ENCODE data around the gene RYR2. TPM values are rescaled to one million over a fixed set of nuclear protein-coding genes. Genes with fewer than 3 reads are reported as not detected.

RYR2 gene
- total RNA-seq, 2 experiments from 2014 or later: not detected

DNA sequence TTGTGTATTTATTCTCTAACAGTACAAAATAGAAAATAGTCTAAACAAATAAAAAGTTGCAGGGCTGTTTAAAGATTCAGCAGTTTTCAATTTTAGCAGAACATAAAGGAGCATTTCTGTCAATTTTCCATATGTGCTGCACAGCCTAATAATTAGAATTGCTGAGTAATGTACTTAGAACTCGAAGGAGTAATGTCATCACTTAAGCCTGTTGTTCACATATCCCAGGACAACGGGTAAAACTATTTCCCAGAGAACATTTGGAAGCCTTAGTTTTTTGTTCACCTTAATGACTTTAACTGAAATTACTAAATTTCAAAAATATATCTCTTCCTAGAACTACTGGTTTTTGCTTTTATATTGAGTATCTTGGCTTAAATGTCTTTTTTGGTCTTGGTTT is 767.1 kb downstream of the RYR2 start:
- H3K27ac ChIP-seq (ENCODE audit: low read depth, low read length, poor library complexity, severe bottlenecking): no peak overlapping the region
- TF ChIP-seq EZH2phosphoT487 (IDR thresholded peaks at IDR 0.05; ENCODE audit: borderline replicate concordance, low read depth, low read length): no peak
- TF ChIP-seq, protein P1, sequence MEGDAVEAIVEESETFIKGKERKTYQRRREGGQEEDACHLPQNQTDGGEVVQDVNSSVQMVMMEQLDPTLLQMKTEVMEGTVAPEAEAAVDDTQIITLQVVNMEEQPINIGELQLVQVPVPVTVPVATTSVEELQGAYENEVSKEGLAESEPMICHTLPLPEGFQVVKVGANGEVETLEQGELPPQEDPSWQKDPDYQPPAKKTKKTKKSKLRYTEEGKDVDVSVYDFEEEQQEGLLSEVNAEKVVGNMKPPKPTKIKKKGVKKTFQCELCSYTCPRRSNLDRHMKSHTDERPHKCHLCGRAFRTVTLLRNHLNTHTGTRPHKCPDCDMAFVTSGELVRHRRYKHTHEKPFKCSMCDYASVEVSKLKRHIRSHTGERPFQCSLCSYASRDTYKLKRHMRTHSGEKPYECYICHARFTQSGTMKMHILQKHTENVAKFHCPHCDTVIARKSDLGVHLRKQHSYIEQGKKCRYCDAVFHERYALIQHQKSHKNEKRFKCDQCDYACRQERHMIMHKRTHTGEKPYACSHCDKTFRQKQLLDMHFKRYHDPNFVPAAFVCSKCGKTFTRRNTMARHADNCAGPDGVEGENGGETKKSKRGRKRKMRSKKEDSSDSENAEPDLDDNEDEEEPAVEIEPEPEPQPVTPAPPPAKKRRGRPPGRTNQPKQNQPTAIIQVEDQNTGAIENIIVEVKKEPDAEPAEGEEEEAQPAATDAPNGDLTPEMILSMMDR (conservative IDR thresholded peaks at IDR 0.05; ENCODE audit: low read length): no peak
- no peaks in the 10 kb centered on the region for H4K20me1 ChIP-seq (ENCODE audit: insufficient read depth, low read length)
- no peaks in the 10 kb centered on the region for H3K36me3 ChIP-seq (ENCODE audit: insufficient read depth, low read length)
- H3K4me1 ChIP-seq (ENCODE audit: insufficient read depth, low read length, poor library complexity, severe bottlenecking): no peaks in the 10 kb centered on the region
- ChIA-PET CTCF (ENCODE audit: unreplicated experiment) (no interaction called here), POLR2A (interaction anchor here (1.0 kb wide), 1 partner anchor 8 kb away, joined by 3 read pairs; no protein-coding TSS in a partner anchor)
- BruUV-seq (replicated peaks): no TSS peak
- no peak overlapping the region for H3K4me2 ChIP-seq (ENCODE audit: low read length)
- DNase-seq (ENCODE audit: low spot score): no peak
- H3K79me2 ChIP-seq (ENCODE audit: insufficient read depth, low read depth, low read length): no peaks in the 10 kb centered on the region
- no peak overlapping the region for H2AFZ ChIP-seq (ENCODE audit: low read length)
- H3K4me3 ChIP-seq (ENCODE audit: low read depth, low read length, poor library complexity, severe bottlenecking): no peak overlapping the region
- H3K9me2 ChIP-seq (ENCODE audit: insufficient read depth, low read length): no peaks in the 10 kb centered on the region
- no peaks in the 10 kb centered on the region for H3K9me3 ChIP-seq (ENCODE audit: low read length)
- intact Hi-C loops (cut with micrococcal nuclease; ENCODE audit: unreplicated experiment): no loop called here

DNA sequence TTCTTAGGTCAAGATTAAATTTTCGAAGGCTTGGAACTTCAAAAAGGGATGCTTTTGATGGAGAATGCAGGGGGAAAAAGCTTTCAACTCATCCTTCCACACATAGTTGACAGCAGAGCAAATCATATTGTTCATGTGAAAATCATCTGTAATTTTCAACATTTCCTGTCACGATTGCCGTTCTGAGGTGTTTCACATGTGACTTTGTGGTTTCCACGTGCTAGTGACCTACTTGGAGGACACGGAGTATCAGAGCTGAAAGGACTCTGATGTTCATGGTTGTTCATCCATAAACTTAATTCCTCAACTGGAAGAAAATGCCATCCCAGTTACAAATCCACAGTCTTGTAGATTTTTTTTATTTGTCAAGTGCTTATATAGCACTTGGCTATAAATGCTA is 769.6 kb downstream of the RYR2 start:
- BruUV-seq (replicated peaks): no TSS peak
- Histone ChIP-seq H3K4me2 (ENCODE audit: low read length) (no peak overlapping the region), H3K9me3 (ENCODE audit: low read length) (no peaks in the 10 kb centered on the region), H3K27ac (ENCODE audit: low read depth, low read length, poor library complexity, severe bottlenecking) (no peak overlapping the region), H3K79me2 (ENCODE audit: insufficient read depth, low read depth, low read length) (no peaks in the 10 kb centered on the region), H2AFZ (ENCODE audit: low read length) (no peak overlapping the region), H3K4me1 (ENCODE audit: insufficient read depth, low read length, poor library complexity, severe bottlenecking) (no peaks in the 10 kb centered on the region), H3K36me3 (ENCODE audit: insufficient read depth, low read length) (no peaks in the 10 kb centered on the region), H4K20me1 (ENCODE audit: insufficient read depth, low read length) (no peaks in the 10 kb centered on the region), H3K9me2 (ENCODE audit: insufficient read depth, low read length) (no peaks in the 10 kb centered on the region), H3K4me3 (ENCODE audit: low read depth, low read length, poor library complexity, severe bottlenecking) (no peak overlapping the region)
- DNase-seq (ENCODE audit: low spot score): no peak
- CTCF ChIA-PET (ENCODE audit: unreplicated experiment): no interaction called here
- intact Hi-C loops (cut with micrococcal nuclease; ENCODE audit: unreplicated experiment): no loop called here
- no peak for TF ChIP-seq EZH2phosphoT487 (IDR thresholded peaks at IDR 0.05; ENCODE audit: borderline replicate concordance, low read depth, low read length)
- TF ChIP-seq, protein P1 (conservative IDR thresholded peaks at IDR 0.05; ENCODE audit: low read length): no peak
- POLR2A ChIA-PET: interaction anchor here (1.0 kb wide), 1 partner anchor 10 kb away, joined by 4 read pairs; no protein-coding TSS in a partner anchor

DNA sequence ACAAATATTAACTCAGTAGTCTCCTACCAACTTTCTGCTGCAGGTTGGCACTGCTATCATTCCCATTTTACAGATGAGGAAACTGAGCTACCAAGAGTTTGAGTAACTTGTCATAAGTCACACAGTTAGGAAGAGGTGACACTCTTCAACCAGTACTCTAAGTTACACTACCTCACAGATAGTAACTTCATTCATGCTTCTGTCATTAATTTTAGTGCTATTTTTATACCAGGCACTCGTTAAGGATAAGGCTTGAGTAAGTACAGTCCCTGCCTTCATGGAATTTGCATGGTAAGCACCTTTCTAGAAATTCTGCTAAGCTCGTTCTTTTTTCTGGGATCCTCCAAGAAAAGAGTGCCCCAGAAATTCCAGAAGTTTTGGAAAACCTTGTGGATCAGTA is 770.1 kb downstream of the RYR2 start:
- BruUV-seq (replicated peaks): no TSS peak
- no peak overlapping the region for H3K4me2 ChIP-seq (ENCODE audit: low read length)
- CTCF ChIA-PET (ENCODE audit: unreplicated experiment): no interaction called here

More for the DNA sequence above, 770.1 kb downstream of the RYR2 start:
- intact Hi-C loops (cut with micrococcal nuclease; ENCODE audit: unreplicated experiment): no loop called here
- Histone ChIP-seq H3K9me3 (ENCODE audit: low read length) (no peaks in the 10 kb centered on the region), H3K4me1 (ENCODE audit: insufficient read depth, low read length, poor library complexity, severe bottlenecking) (no peaks in the 10 kb centered on the region), H2AFZ (ENCODE audit: low read length) (no peak overlapping the region), H3K36me3 (ENCODE audit: insufficient read depth, low read length) (no peaks in the 10 kb centered on the region), H3K4me3 (ENCODE audit: low read depth, low read length, poor library complexity, severe bottlenecking) (no peak overlapping the region), H3K79me2 (ENCODE audit: insufficient read depth, low read depth, low read length) (no peaks in the 10 kb centered on the region), H3K27ac (ENCODE audit: low read depth, low read length, poor library complexity, severe bottlenecking) (no peak overlapping the region), H3K9me2 (ENCODE audit: insufficient read depth, low read length) (no peaks in the 10 kb centered on the region), H4K20me1 (ENCODE audit: insufficient read depth, low read length) (no peaks in the 10 kb centered on the region)
- no peak for DNase-seq (ENCODE audit: low spot score)
- POLR2A ChIA-PET: no interaction called here
- no peak for TF ChIP-seq EZH2phosphoT487 (IDR thresholded peaks at IDR 0.05; ENCODE audit: borderline replicate concordance, low read depth, low read length)
- TF ChIP-seq, protein P1 (conservative IDR thresholded peaks at IDR 0.05; ENCODE audit: low read length): no peak
